ENCODE results near the gene DLGAP3.

The DLGAP3 gene

DNA sequence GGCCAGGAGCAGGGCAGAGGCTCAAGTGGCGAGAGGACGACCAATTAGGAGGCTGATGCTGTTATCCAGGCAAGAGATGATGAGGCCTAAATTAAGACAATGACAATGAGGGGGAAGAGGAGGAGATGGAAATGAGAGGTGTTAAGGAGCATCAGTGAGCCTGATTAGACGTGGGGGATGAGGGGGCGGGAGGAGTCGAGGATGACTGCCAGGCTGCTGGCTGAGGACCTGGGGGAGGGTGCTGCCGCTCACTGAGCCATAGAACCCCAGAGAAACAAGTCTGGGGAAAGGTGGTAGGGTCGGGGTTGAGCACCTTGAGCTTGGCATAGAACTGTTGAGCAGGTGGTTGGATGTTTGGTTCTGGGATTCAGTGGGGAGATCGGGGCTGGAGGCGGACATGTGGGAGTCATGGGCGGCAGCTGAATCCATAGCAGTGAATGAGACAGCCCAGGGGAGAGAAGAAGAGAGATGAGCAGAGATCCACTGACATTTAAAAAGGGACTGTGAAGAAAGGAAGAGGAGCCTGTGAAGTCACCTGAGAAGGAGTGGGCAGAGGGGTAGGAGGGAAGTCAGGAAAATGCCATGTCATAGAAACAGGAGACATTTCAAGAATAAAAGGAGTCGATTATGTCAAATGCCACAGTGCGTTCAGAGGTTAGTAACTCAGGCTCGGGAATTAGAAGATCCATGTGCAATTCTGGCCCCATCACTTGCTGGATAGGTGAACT is 28.5 kb downstream of the DLGAP3 start:
- no peak for DNase-seq

DNA sequence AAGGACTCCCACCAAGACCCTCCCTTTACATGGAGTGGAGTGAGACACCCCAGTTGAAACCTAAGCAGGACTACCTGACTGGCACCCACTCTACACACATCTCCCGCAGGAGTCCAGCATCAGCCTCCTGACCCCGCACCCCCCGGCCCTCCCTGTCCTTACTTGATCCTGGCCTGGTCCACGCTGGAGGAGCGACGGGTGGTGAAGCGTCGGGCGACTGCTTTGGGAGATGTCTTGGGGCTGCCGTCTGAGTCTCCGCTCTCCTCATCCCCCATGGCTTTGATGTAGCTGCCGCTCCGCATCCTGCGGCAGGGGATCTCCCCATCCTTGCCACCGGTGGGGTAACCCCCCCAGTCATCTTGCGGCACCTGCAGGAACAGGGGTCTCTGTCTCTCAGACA is 29.5 kb downstream of the DLGAP3 start:
- no peak for DNase-seq

DNA sequence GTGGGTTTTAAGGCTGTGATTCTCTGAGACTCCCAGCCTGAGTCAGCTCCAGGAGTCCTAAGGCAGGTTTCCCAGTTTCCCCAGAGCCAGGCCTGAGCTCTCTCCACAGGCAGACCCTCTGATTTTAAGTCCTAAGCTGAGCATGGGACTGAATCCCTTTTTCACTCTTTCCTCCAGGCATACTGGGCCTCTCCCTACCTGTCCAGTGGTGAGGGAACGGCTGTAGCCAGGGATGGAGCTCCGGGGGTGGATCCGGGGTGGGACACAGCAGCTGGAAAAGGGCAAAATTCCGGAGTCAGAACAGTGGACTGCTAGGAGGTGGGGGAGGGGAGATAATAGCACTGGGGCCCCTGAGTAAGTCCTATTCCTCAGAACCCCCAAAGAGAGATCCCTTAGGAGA is 30.0 kb downstream of the DLGAP3 start:
- no peak for DNase-seq

DNA sequence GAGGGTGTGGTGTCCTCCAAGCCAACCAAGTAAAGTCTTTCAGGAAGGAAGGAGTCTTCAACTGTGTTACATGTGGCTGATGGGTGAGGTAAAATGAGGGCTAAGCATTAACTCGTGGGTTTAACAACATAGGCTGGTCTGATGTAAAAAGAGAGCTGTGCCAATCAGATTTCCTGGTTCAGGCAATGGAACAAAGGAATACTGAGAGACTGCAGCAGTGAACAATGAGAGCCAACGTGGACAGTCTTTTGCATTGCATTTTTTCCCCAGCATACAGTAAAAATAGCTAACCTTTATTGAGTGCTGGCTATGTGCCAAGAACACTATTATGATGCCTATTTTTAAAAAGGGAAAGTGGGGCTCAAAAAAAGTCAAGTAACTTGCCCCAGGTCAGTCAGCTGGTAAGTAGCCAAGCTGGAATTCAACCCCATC is 31.1 kb downstream of the DLGAP3 start:
- DNase-seq, result peak; percentile 3

DNA sequence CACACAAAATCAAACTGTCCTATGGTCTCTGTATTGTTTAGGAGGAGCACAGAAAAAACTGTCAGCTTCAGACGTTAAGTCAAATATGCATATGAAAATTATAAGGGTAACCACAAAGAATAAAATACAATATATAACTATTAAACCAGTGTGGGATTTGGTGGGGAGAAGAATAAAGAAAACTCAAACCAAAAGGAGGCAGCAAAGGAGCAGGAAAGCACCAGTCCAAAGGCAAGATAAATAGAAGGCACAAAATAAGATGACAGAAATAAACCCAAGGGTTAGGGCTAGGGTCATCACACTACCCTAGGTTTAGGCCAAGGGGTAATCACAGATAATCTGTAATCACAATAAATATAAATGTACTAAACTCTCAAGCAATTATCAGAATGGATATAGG is 32.8 kb downstream of the DLGAP3 start:
- DNase-seq, result no peak

DNA sequence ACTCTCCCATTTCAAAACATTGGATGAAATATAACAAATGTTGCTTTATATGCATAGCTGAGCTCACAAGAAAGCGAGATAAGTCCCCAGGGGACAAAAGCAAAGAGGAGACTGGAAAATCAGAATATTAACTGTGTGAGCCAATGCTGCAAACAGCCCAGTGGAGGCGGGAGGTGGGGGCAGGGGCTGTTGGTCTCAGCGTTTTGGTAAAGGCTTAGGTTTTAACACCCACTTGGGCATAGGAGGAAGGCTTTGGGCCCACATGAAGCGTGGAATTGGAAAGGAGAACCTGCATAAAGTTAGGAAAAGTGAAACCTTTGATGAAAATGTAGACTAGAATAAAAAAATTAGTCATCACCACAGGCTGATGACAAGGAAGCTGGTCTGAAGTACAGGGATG is 39.7 kb downstream of the DLGAP3 start:
- DNase-seq, result no peak

DNA sequence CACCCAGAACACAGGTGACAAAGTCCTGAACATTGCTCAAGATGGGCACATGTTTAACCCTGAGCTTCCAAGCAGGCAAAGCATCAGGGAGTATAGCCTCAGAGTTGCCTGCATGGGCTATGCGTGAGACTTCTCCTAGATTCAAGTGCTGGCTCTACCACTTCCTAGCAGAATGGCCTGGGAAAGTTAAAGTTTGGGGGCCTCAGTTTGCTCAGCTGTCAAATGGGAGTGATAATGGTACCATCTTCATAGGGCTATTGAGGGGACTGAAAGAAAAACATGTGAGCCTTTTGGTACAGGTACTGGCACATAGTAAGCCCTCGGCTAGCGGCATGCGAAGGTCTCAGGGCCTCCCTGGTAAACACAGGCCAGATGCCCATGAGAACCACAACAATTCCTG is 41.9 kb downstream of the DLGAP3 start:
- no peak for DNase-seq

DNA sequence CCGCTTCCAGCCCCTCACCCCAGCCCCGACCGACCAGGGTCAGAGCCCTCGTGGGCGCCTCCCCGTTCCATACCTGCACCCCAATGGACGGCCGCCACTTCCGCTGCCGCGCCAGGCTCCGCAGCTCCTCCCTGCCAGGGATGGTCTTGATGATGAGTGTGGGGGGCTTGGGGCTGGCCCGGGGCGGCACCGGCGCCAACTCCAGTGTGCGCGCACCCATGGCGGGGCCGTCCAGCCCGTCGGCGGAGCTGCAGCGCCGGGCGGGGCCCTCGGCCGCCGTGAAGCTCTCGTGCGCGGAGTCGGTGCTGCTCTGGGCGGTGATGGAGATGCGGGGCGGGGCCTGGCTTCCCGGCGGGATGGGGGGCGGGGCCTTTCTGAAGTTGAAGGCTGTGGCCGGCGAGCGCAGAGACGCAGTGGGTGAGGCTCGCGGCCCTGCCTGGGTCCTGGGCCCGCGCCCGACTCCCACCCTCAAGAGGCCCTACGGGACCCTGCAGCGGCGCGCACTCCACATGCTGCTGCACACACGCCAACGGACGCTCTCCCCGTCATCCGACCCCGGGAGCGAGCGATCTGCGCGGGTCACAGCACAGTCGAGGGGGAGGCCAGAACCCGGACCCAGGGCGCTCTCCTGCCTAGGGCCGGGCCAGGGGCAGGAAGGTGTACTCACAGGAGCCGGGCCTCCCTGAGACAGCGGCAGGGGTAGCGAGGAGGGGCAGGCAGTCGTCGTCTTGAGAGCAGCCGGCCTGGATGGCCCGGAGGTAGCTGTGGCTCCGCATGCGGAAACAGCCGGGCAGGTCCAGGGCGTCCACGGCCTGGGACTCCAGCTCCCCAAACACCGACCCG is 43.8 kb downstream of the DLGAP3 start:
- DNase-seq, result no peak

DNA sequence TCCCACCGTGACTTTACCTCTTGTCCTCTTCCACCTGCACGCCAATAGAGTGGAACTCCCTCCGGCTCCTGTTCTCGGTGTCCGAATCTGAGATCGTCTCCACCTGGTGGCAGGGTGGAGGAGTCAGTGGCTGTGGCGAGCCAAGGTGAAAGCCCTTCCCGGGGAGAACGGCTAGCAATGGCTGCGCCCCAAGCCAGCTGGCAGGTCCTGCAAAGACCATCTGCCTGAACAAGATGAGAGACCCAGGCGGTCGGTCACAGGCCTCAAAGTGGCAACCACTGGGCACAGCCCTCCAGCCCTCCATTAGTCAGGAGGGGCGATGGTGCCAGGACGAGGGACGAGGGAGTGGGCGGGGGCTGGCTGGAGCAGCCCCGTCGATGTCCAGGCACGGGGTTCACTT is 44.5 kb downstream of the DLGAP3 start:
- no peak for DNase-seq

DNA sequence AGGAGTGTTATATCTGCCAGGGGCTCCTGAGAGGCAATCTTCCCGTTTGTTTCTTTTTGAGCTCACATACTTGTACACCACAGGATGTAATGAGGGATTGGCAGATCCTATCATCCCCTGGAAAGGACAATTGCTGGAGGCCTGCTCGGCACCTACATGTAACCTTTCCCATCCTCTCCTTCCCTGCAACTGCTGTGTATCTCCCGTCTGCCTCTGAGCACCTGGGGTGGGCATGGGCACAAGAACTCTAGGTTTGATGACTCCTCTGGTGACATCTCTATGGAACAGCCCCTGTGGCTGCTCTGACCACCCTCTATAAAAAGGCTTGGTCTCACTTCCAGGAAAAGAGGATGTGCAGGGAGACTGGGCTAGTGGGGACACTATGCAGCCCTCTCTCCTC is 44.9 kb downstream of the DLGAP3 start:
- no peak for DNase-seq

DNA sequence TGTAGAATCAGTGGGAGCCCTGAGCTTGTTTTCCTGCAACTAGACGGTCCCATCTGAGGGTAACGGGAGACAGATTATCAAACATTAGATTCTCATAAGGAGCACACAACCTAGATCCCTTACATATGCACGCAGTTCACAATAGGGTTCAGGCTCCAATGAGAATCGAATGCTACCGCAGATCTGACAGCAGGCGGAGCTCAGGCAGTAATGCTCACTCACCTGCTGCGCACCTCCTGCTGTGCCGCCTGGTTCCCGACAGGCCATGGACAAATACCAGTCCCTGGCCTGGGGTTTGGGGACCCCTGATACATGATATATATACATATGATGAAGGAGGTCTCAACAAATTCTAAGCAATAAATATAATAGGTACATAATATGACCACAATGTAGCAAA is 50.2 kb downstream of the DLGAP3 start:
- no peak for DNase-seq

DNA sequence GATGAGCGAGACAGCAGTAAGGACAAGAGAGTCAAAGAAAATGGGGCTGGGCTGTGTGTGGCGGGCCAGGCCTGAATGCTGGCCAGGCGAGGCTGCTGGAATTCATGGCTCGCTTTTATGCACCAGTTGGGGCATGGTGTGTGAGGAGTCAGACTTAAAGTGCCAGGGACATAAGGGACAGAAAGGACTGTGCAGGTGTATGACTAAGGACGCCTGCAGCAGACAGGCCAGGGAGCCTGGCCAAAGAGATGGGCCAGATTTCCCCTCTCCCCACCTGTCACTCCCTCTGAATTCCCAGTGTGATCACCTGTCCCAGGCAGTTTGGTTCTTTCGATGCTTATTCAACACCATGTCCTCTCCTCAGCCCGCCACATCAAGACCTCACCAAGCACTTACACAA is 53.0 kb downstream of the DLGAP3 start:
- DNase-seq, result no peak

DNA sequence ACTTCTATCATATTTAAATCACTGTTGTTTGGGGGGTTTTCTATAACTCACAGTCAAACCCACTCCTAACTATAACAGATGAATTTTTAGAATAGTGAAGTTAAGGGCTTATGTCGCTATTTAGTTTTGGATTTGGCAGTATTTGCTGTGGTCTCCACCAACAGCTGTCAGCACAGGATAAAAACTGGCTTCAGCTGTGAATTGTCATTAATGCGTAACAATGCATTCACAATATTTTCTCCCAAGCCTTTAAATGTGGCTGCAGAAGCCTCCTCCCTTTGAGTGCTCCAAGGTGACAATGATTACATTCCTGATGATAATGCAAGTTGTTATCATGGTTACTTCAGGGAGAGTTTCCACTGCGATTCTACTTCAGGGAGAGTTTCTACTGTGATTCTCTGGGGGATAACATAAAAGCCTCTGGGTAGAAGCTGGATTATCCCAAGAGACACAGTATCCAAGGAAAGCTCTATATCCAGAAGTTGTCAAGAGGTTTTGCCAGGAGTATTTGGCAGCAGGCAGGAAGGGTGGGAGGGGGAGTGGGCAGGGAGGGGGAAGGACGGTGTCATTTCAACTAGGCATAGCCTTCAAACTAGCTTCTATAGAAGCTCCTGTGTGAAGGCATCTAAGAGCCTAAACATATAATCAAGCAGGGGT is 55.0 kb downstream of the DLGAP3 start:
- DNase-seq, result no peak

DNA sequence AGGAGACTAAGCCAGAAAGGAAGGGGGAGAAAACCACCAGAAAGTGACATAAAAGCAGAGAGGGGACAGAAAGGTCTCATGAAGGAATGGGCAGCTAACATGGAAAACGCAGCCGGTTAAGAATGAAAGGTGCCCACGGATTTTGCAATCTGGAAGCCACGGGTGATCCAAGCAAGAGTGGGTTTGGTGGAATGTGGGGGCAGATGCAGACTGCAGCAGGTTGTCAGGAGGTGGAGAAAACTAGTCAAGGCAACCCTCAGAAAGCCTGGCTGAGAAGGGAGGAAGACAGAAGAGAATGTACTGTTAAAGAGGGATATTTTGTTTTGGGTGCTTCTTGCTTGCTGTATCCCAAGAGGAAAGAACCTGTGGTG is 57.3 kb downstream of the DLGAP3 start:
- no peak for DNase-seq

DNA sequence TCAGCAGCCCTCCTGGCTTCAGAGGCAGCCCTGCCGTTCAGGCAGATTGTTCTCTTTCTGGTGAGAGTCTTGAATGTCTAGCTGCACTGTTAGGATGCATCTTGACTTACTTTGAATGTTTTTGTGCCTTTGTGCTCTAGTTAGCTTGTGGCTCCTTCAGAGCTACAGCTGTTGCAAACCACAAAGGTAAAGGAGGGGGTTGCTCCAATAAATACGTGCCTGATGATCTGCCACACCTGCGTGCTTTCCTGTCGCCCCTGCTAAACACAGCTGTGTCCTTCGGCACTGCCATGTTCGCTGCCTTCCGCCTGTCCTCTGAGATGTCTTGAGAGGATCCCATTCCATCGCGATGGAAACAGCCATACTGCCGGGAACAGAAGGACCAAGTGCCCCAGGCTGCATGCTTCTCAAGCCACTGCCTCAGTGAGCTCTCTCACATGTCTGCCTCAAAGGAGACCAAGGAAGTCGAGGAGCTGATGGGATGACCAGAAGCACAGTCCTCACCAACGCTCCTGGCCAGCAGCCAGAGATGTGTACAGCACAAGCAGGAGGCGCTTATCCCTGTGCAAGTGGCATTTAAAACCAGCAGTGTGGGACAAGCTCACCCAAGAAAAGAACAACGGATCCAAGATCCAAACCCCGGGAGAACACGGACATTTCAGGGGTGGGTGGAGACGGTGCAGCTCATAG is 57.9 kb downstream of the DLGAP3 start:
- DNase-seq, result no peak

DNA sequence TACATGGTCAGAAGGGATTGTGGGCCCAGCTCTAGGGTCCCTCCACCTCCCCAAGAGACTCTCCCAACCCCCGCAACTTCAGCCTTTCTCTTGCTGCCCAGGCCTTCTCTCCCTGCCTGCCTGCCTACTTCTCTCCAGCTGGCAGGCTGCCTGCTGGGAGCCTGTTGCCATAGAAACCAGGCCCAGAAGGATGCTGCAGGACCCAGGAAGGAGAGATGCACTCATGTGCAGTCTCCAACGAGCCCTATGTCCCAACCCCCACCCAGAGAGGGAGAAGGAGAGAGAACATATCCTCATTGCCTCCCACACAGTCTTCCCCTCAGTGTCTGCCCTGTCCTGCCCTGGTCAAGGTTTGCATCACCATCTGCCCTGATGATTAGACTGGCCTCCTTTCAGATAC is 59.1 kb downstream of the DLGAP3 start:
- no peak for DNase-seq

DNA sequence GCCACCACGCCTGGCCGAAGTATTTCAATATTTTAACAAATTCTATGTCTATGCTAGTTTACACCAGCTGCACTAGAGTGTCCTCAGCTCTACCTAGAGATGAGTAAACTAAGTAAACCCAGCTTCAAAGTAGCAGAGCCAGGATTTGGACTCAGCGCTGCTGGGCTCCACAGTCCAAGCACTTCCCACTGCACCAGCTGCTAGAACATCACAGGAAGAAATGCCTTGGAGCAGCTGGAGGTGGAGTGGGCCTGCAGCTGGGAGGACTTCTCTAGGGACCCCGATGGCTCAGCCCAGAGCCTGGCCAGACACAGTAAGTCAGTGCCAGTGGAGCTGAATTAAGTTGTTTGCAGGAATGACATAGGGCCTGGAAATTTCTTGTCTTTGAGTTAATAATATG is 59.7 kb downstream of the DLGAP3 start:
- no peak for DNase-seq

DNA sequence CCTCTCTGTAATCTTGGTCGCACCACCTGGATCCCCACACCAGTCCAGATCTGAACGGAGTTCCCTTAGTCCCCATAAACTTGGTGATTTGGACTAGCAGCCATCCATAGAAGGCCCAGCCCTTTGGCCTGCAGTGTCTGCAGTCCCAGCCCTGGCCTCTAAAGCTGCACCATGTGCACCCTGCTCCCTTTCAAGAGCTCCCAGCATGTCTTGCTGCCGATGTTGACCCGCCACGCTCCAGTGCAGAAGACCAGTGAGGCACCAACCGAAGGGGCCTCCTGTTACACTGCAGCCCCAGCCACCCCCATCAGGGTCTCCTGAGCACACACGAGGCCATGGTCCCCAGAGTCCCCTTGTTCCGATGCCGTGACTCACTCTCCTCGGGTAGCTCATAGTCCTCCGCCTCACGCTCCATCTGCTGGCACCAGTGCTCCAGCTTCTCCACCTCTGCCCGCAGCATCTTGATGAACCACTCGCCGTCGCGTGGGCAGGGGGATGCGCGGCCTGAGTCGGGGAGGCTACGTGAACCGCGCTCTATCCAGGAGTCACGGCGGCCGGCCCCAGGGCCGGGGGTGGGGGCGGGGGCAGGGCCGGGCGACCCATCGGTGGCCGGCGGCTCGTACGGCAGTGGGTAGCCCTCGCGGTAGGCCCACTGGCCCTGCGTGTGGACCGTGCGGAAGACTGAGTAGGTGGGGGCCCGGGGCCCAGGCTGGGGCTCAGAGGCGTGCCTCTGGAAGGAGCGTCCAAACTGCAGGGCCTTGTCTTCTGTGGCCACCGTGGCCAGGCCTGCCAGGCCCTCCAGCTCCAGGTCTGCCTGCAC is 61.0 kb downstream of the DLGAP3 start:
- no peak for DNase-seq

DNA sequence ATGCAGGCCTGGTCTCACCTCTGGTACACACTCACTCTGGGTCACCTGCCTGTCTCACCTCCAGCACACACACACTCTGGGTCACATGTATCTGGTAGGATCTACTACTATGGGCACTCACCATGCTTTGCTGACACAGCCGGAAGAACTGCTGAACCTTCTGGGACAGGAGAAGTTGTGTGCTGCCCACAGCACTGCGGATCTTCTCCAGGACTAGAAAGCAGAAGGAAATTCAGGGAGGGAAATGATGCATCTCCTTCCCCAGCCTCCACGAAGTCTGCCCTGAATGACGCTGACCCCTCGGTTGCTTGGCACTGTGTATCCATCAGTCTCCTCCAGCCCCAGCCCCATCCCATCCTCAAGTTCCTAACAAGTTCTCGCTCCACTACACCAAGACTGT is 62.0 kb downstream of the DLGAP3 start:
- DNase-seq, result no peak

DNA sequence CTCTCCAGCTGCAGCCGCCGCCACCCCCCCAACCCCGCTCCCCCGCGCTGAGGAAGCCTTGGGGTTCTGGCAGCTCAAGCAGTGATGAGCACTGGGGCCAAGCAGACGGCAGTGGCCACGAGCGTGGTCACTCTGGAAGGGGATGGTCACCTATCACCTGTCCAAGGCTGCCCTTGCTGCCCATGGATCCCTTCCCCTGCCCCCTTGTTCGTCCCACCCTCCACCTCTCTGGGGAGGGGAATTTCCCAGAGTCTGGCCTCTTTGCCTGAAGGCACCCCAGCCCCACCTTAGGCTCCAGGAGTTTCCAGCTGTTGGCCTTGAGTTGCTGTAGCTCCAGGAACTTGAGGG is 62.7 kb downstream of the DLGAP3 start:
- no peak for DNase-seq

DNA sequence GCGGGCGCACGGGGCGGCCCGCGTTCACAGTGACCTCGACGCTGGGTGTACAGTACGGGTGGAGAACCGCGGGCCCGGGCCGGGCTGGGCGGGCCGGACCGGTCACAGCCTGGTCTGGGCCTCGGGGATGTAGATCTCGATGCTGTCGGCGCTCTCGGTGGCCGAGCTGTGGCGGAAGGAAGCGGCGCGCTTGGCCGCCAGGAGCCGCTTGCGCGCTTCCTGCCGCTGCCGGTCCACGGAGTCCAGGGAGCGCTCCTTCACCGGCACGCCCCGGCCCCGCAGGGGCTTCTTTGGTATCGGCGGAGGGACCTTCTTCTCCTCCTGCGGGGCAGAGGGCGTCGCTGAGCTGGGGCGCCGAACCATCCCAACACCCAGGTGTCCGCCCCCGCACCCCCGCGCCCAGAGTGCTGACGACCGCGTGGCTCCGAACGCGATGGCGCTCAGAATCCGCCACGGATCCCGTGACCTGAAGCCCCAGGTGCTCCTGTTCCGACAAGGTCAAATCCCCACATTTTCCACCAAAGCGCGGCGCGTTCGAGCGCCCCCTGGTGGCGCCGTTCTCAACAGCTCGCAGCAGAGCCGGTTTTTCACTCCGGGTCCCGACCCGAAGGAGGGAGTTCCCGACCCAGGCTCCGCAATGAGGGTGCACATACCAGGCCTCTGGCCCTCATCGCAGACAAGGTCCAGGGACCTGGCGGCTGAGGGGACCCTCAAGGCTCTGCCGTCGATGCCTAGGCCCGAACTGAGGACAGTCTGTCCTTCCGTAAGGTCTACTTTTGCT is 63.3 kb downstream of the DLGAP3 start:
- no peak for DNase-seq

DNA sequence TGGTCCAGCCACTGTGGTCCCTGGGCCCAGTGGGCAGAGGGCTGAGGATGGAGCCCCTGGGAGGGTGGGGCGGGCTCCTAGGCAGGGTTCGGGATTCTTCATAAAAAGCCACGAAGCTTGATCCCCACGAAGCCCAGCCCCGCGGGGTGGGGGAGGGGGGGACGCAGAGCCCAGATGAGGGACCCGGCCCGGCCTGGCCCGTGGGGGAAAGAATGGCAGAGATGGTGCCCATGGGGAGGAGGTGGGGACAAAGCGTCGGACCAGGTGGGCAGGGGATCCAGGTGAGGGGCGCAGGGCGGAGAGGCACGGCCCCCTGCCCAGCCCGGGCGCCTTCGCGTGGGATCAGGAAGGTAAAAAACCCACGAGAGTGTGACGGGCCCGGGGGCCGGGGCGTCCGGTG is 63.9 kb downstream of the DLGAP3 start:
- no peak for DNase-seq
